ENCODE results near the gene CDH13.

CDH13 gene

GRCh38 chr16:83312015-83312717, 685.4 kb downstream of the CDH13 start:
- no peak for DNase-seq
- H3K27me3 ChIP-seq (ENCODE audit: insufficient read depth, low read depth, severe bottlenecking) = no peaks in the 10 kb centered on the region

GRCh38 chr16:83312718-83313245, 686.0 kb downstream of the CDH13 start:
- DNase-seq = no peak

More at GRCh38 chr16:83312015-83312717, 685.4 kb downstream of the CDH13 start:
- no peaks in the 10 kb centered on the region for H3K36me3 ChIP-seq
- H3K9me3 ChIP-seq (ENCODE audit: severe bottlenecking) = no peaks in the 10 kb centered on the region
- no peak overlapping the region for H3K4me3 ChIP-seq (ENCODE audit: low read depth, low read length)
- H3K27ac ChIP-seq = no peak overlapping the region
- TF ChIP-seq CTCF (IDR thresholded peaks at IDR 0.05; ENCODE audit: low read depth, low read length) = no peak

GRCh38 chr16:83315271-83315670, 688.5 kb downstream of the CDH13 start:
- DNase-seq = no peak
- H3K36me3 ChIP-seq = no peaks in the 10 kb centered on the region
- TF ChIP-seq CTCF (IDR thresholded peaks at IDR 0.05; ENCODE audit: low read depth, low read length) = no peak
- H3K9me3 ChIP-seq (ENCODE audit: severe bottlenecking) = no peaks in the 10 kb centered on the region
- H3K4me3 ChIP-seq (ENCODE audit: low read depth, low read length) = no peak overlapping the region
- no peak overlapping the region for H3K27ac ChIP-seq
- H3K27me3 ChIP-seq (ENCODE audit: insufficient read depth, low read depth, severe bottlenecking) = no peaks in the 10 kb centered on the region

More at GRCh38 chr16:83312718-83313245, 686.0 kb downstream of the CDH13 start:
- no peaks in the 10 kb centered on the region for H3K9me3 ChIP-seq (ENCODE audit: severe bottlenecking)
- no peak overlapping the region for H3K4me3 ChIP-seq (ENCODE audit: low read depth, low read length)
- H3K27ac ChIP-seq = no peak overlapping the region
- no peak for TF ChIP-seq CTCF (IDR thresholded peaks at IDR 0.05; ENCODE audit: low read depth, low read length)
- H3K36me3 ChIP-seq = no peaks in the 10 kb centered on the region
- H3K27me3 ChIP-seq (ENCODE audit: insufficient read depth, low read depth, severe bottlenecking) = no peaks in the 10 kb centered on the region

DNA sequence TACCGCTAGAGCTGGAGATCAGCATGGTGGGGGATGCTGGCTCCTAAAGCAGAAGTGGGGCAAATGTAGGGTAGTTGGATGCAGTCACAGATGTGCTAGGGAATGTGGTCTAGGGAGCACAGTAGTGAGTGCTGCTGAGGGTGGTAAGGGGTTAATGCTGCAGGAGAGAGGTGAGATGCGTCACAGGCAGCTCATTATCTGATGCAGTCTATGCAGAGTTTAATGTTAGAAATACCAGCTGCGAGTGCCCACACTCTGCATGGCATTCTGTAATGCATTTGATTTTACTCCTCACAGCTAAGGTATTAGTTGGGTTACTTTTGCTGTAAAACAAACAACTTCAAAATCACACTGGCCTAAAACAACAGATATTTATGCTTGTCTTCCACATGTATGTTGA, 689.7 kb downstream of the CDH13 start:
- Histone ChIP-seq H3K4me3 (ENCODE audit: low read depth, low read length) (no peak overlapping the region), H3K27ac (no peak overlapping the region), H3K36me3 (no peaks in the 10 kb centered on the region), H3K27me3 (ENCODE audit: insufficient read depth, low read depth, severe bottlenecking) (no peaks in the 10 kb centered on the region), H3K9me3 (ENCODE audit: severe bottlenecking) (no peaks in the 10 kb centered on the region)
- no peak for DNase-seq
- TF ChIP-seq CTCF (IDR thresholded peaks at IDR 0.05; ENCODE audit: low read depth, low read length) = no peak

- H3K9me3 ChIP-seq (ENCODE audit: severe bottlenecking) = no peaks in the 10 kb centered on the region
- no peak for TF ChIP-seq CTCF (IDR thresholded peaks at IDR 0.05; ENCODE audit: low read depth, low read length)
- H3K4me3 ChIP-seq (ENCODE audit: low read depth, low read length) = no peak overlapping the region
- no peak overlapping the region for H3K27ac ChIP-seq
- DNase-seq = no peak
- no peaks in the 10 kb centered on the region for H3K36me3 ChIP-seq
- no peaks in the 10 kb centered on the region for H3K27me3 ChIP-seq (ENCODE audit: insufficient read depth, low read depth, severe bottlenecking)
Observed at GRCh38 chr16:83318390-83318789, 691.6 kb downstream of the CDH13 start.

GRCh38 chr16:83328936-83329335, 702.2 kb downstream of the CDH13 start:
- no peak overlapping the region for H3K27ac ChIP-seq
- H3K4me3 ChIP-seq (ENCODE audit: low read depth, low read length) = no peak overlapping the region
- TF ChIP-seq CTCF (IDR thresholded peaks at IDR 0.05; ENCODE audit: low read depth, low read length) = no peak

More at GRCh38 chr16:83328936-83329335, 702.2 kb downstream of the CDH13 start:
- no peak for DNase-seq
- Histone ChIP-seq H3K36me3 (no peaks in the 10 kb centered on the region), H3K27me3 (ENCODE audit: insufficient read depth, low read depth, severe bottlenecking) (no peaks in the 10 kb centered on the region), H3K9me3 (ENCODE audit: severe bottlenecking) (no peaks in the 10 kb centered on the region)
